ENCODE results near the gene HMGCS1. TPM values are rescaled to one million over a fixed set of nuclear protein-coding genes. Genes with fewer than 3 reads are reported as not detected.
"Not testable (repeated sequence)": the region's sequence is repeated elsewhere in the genome, so short reads cannot be mapped to it uniquely, and the experiment has no call there.

The HMGCS1 gene
- total RNA-seq, 5 donors from 2014 or later (not counting 1 experiment from before 2014, with no cell fraction given), result 29.2 to 49.1 (median 36.2) TPM

- CTCF ChIA-PET, result interaction anchor here (1.0 to 1.8 kb wide), 4 partner anchors 14 to 400 kb away, joined by 4 to 7 read pairs (median 5); partner anchors contain the start of gene ZNF131 (in 1 of the 2)
- no peaks in the 10 kb centered on the region for H3K9me3 Mint-ChIP-seq
- no peaks in the 10 kb centered on the region for H3K27me3 Mint-ChIP-seq
- no peaks in the 10 kb centered on the region for H3K36me3 Mint-ChIP-seq
- no peak for DNase-seq
- Histone ChIP-seq H3K4me3 (ENCODE audit: control insufficient read depth in 1 of 2, extremely low read depth in 1 of 2, low read length in 1 of 2) (no peak overlapping the region), H3K4me1 (ENCODE audit: control insufficient read depth in 1 of 2, extremely low read depth in 1 of 2, insufficient read depth in 2 of 2, low read length in 2 of 2) (peaks cover 12% of the 10 kb centered on the region in 2 experiments), H3K27ac (ENCODE audit: low read length) (no peak overlapping the region), H3K27me3 (replicated peaks in 1 of 2; ENCODE audit: control insufficient read depth in 2 of 2, extremely low read depth in 1 of 2, insufficient read depth in 2 of 2, low read length in 1 of 2) (no peaks in the 10 kb centered on the region), H3K9me3 (no peaks in the 10 kb centered on the region), H3K36me3 (ENCODE audit: control insufficient read depth in 2 of 2, extremely low read depth in 1 of 2, insufficient read depth in 1 of 2, low read length in 1 of 2) (no peaks in the 10 kb centered on the region)
- POLR2A ChIA-PET, result interaction anchor here (0.6 to 0.7 kb wide), 2 partner anchors 13 to 172 kb away, joined by 3 to 5 read pairs; no protein-coding TSS in a partner anchor
- no peak for ATAC-seq (replicated peaks in 1 of 4)
- no CpG with 5 or more reads among the region's 3 CpGs for WGBS (ENCODE audit: insufficient coverage)
- no peak overlapping the region for H3K27ac Mint-ChIP-seq
- H3K4me1 Mint-ChIP-seq, result peaks cover 39 to 59% (median 58%) of the 10 kb centered on the region in 3 donors
- no peak overlapping the region for H3K4me3 Mint-ChIP-seq
Measured at GRCh38 chr5:43309122-43309521, 4.1 kb downstream of the HMGCS1 start.

- not testable (repeated sequence) for ATAC-seq (replicated peaks in 1 of 4); H3K27ac ChIP-seq (ENCODE audit: low read length); H3K4me3 Mint-ChIP-seq; H3K27me3 ChIP-seq (replicated peaks in 1 of 2; ENCODE audit: control insufficient read depth in 2 of 2, extremely low read depth in 1 of 2, insufficient read depth in 2 of 2, low read length in 1 of 2); H3K4me1 ChIP-seq (ENCODE audit: control insufficient read depth in 1 of 2, extremely low read depth in 1 of 2, insufficient read depth in 2 of 2, low read length in 2 of 2); DNase-seq; H3K36me3 ChIP-seq (ENCODE audit: control insufficient read depth in 2 of 2, extremely low read depth in 1 of 2, insufficient read depth in 1 of 2, low read length in 1 of 2); H3K4me3 ChIP-seq (ENCODE audit: control insufficient read depth in 1 of 2, extremely low read depth in 1 of 2, low read length in 1 of 2); H3K9me3 ChIP-seq; H3K27me3 Mint-ChIP-seq; H3K27ac Mint-ChIP-seq; H3K9me3 Mint-ChIP-seq
- ChIA-PET POLR2A (interaction anchor here in 1 of 2 donors (0.7 kb wide), 1 partner anchor 196 kb away, joined by 8 read pairs; no protein-coding TSS in a partner anchor), CTCF (interaction anchor here (0.7 to 1.8 kb wide), 4 partner anchors 83 to 186 kb away, joined by 3 to 13 read pairs (median 7); partner anchors contain the start of genes TMEM267 (in 1 of the 2) and ZNF131 (in 1 of the 2))
- peaks cover 14% of the 10 kb centered on the region for H3K36me3 Mint-ChIP-seq
- H3K4me1 Mint-ChIP-seq, result peaks cover 41 to 61% (median 60%) of the 10 kb centered on the region in 3 donors
- WGBS (ENCODE audit: insufficient coverage), result 87% methylated on average over 5 of the region's 5 CpGs
Measured at GRCh38 chr5:43306954-43307353, 6.3 kb downstream of the HMGCS1 start.

GRCh38 chr5:43305948-43306565 lies 7.2 kb downstream of the HMGCS1 start:
- Mint-ChIP-seq H3K27ac (peak overlapping the region in 1 of 2 donors; percentile 52), H3K27me3 (no peaks in the 10 kb centered on the region), H3K4me1 (peaks cover 43 to 61% (median 57%) of the 10 kb centered on the region in 3 donors), H3K4me3 (no peak overlapping the region), H3K36me3 (peaks cover 17% of the 10 kb centered on the region), H3K9me3 (no peaks in the 10 kb centered on the region)
- Histone ChIP-seq H3K4me3 (ENCODE audit: control insufficient read depth in 1 of 2, extremely low read depth in 1 of 2, low read length in 1 of 2) (no peak overlapping the region), H3K4me1 (ENCODE audit: control insufficient read depth in 1 of 2, extremely low read depth in 1 of 2, insufficient read depth in 2 of 2, low read length in 2 of 2) (no peaks in the 10 kb centered on the region), H3K27me3 (replicated peaks in 1 of 2; ENCODE audit: control insufficient read depth in 2 of 2, extremely low read depth in 1 of 2, insufficient read depth in 2 of 2, low read length in 1 of 2) (no peaks in the 10 kb centered on the region), H3K36me3 (ENCODE audit: control insufficient read depth in 2 of 2, extremely low read depth in 1 of 2, insufficient read depth in 1 of 2, low read length in 1 of 2) (peaks cover 0 to 4% of the 10 kb centered on the region in 2 donors), H3K9me3 (no peaks in the 10 kb centered on the region), H3K27ac (ENCODE audit: low read length) (no peak overlapping the region)
- DNase-seq, result peak in 7 of 35 experiments; percentile 1 to 71 (median 14)
- WGBS (ENCODE audit: insufficient coverage), result no CpG with 5 or more reads among the region's 1 CpG
- ChIA-PET CTCF (interaction anchor here (0.7 to 2.6 kb wide), 7 partner anchors 14 to 397 kb away, joined by 3 to 10 read pairs (median 4); partner anchors contain the start of genes TMEM267 (in 1 of the 2) and ZNF131 (in 1 of the 2)), POLR2A (interaction anchor here in 1 of 2 donors (0.6 kb wide), 2 partner anchors 178 to 453 kb away, joined by 4 to 9 read pairs; partner anchors contain the start of gene TMEM267)
- peak; percentile 45 to 78 (median 69) for ATAC-seq (replicated peaks in 1 of 4)

DNA sequence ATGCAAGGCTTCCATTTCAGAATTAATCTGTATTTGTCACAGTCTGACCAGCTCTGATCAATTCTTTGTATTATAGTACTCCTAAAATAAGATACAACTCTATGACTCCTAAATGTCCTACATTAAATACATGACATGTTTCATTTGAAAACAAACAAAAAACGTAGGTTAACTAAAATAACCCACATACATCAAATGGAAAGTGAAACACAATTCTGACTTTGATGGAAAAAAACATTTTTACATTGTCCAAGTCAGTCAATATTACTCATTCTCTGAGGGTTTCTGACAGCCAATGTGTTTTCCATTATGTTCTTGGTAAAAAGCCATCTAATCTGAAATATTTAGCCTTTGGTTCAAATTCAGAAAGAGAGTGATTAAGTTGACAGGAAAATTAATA lies 8.7 kb downstream of the HMGCS1 start:
- no peaks in the 10 kb centered on the region for H3K9me3 Mint-ChIP-seq
- H3K4me3 Mint-ChIP-seq, result no peak overlapping the region
- Histone ChIP-seq H3K36me3 (ENCODE audit: control insufficient read depth in 2 of 2, extremely low read depth in 1 of 2, insufficient read depth in 1 of 2, low read length in 1 of 2) (peaks cover 0 to 4% of the 10 kb centered on the region in 2 donors), H3K9me3 (no peaks in the 10 kb centered on the region), H3K27ac (ENCODE audit: low read length) (no peak overlapping the region), H3K27me3 (replicated peaks in 1 of 2; ENCODE audit: control insufficient read depth in 2 of 2, extremely low read depth in 1 of 2, insufficient read depth in 2 of 2, low read length in 1 of 2) (no peaks in the 10 kb centered on the region), H3K4me3 (ENCODE audit: control insufficient read depth in 1 of 2, extremely low read depth in 1 of 2, low read length in 1 of 2) (no peak overlapping the region), H3K4me1 (ENCODE audit: control insufficient read depth in 1 of 2, extremely low read depth in 1 of 2, insufficient read depth in 2 of 2, low read length in 2 of 2) (no peaks in the 10 kb centered on the region)
- ATAC-seq (replicated peaks in 1 of 4), result no peak
- H3K27me3 Mint-ChIP-seq, result no peaks in the 10 kb centered on the region
- DNase-seq, result no peak
- peaks cover 46 to 55% (median 51%) of the 10 kb centered on the region in 3 donors for H3K4me1 Mint-ChIP-seq
- ChIA-PET POLR2A (no interaction called here), CTCF (interaction anchor here (0.9 to 2.6 kb wide), 2 partner anchors 392 to 396 kb away, joined by 3 to 9 read pairs; no protein-coding TSS in a partner anchor)
- H3K36me3 Mint-ChIP-seq, result peaks cover 22% of the 10 kb centered on the region
- H3K27ac Mint-ChIP-seq, result no peak overlapping the region
- no CpG with 5 or more reads among the region's 1 CpG for WGBS (ENCODE audit: insufficient coverage)

- no peaks in the 10 kb centered on the region for H3K27me3 Mint-ChIP-seq
- no peaks in the 10 kb centered on the region for H3K9me3 Mint-ChIP-seq
- peaks cover 28% of the 10 kb centered on the region for H3K36me3 Mint-ChIP-seq
- DNase-seq (no peak), ATAC-seq (replicated peaks in 1 of 4) (no peak)
- Histone ChIP-seq H3K9me3 (no peaks in the 10 kb centered on the region), H3K4me1 (ENCODE audit: control insufficient read depth in 1 of 2, extremely low read depth in 1 of 2, insufficient read depth in 2 of 2, low read length in 2 of 2) (no peaks in the 10 kb centered on the region), H3K36me3 (ENCODE audit: control insufficient read depth in 2 of 2, extremely low read depth in 1 of 2, insufficient read depth in 1 of 2, low read length in 1 of 2) (peaks cover 0 to 11% of the 10 kb centered on the region in 2 donors), H3K27me3 (replicated peaks in 1 of 2; ENCODE audit: control insufficient read depth in 2 of 2, extremely low read depth in 1 of 2, insufficient read depth in 2 of 2, low read length in 1 of 2) (no peaks in the 10 kb centered on the region), H3K27ac (ENCODE audit: low read length) (no peak overlapping the region), H3K4me3 (ENCODE audit: control insufficient read depth in 1 of 2, extremely low read depth in 1 of 2, low read length in 1 of 2) (no peak overlapping the region)
- ChIA-PET POLR2A (interaction anchor here (0.5 to 0.6 kb wide), 2 partner anchors 10 to 173 kb away, joined by 4 read pairs; partner anchors contain the start of gene HMGCS1 (in 1 of the 2)), CTCF (no interaction called here)
- no peak overlapping the region for H3K27ac Mint-ChIP-seq
- 95% methylated on average over 2 of the region's 4 CpGs for WGBS (ENCODE audit: insufficient coverage)
- H3K4me1 Mint-ChIP-seq, result peaks cover 39 to 49% (median 46%) of the 10 kb centered on the region in 3 donors
- no peak overlapping the region for H3K4me3 Mint-ChIP-seq
Measured at GRCh38 chr5:43303242-43303641, 10.0 kb downstream of the HMGCS1 start.

DNA sequence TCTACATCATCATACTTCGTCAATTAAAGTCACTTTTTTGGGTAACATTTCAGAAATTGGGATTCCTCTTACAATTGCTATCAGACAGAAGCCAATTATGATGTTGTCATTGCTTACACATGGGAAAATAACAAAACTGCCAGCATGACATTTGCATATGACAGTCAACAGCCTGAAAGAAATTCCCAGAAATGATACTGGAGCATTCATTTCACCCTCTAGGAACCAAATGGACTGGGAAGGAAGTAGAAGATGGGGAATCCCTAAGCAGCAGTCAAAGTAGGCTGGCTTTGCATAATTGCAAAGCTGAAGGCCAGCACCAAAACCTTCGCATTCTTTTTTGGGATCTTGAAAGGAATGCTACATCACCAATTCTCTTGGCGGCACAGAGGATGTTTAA lies 10.7 kb downstream of the HMGCS1 start:
- Mint-ChIP-seq H3K27me3 (no peaks in the 10 kb centered on the region), H3K4me1 (peaks cover 39 to 43% (median 43%) of the 10 kb centered on the region in 3 donors), H3K4me3 (no peak overlapping the region), H3K27ac (no peak overlapping the region), H3K9me3 (no peaks in the 10 kb centered on the region), H3K36me3 (peaks cover 33% of the 10 kb centered on the region)
- CTCF ChIA-PET, result no interaction called here
- Histone ChIP-seq H3K9me3 (no peaks in the 10 kb centered on the region), H3K4me3 (ENCODE audit: control insufficient read depth in 1 of 2, extremely low read depth in 1 of 2, low read length in 1 of 2) (no peak overlapping the region), H3K27ac (ENCODE audit: low read length) (no peak overlapping the region), H3K27me3 (replicated peaks in 1 of 2; ENCODE audit: control insufficient read depth in 2 of 2, extremely low read depth in 1 of 2, insufficient read depth in 2 of 2, low read length in 1 of 2) (no peaks in the 10 kb centered on the region), H3K4me1 (ENCODE audit: control insufficient read depth in 1 of 2, extremely low read depth in 1 of 2, insufficient read depth in 2 of 2, low read length in 2 of 2) (no peaks in the 10 kb centered on the region), H3K36me3 (ENCODE audit: control insufficient read depth in 2 of 2, extremely low read depth in 1 of 2, insufficient read depth in 1 of 2, low read length in 1 of 2) (peaks cover 0 to 15% of the 10 kb centered on the region in 2 donors)
- ATAC-seq (replicated peaks in 1 of 4) (no peak), DNase-seq (no peak)
- POLR2A ChIA-PET, result interaction anchor here in 1 of 2 donors (0.5 kb wide), 1 partner anchor 11 kb away, joined by 4 read pairs; the partner anchor contains the start of gene HMGCS1
- WGBS (ENCODE audit: insufficient coverage), result 100% methylated on average over 2 of the region's 3 CpGs

All from T-cell (primary cell).